HepG2 (cell line): ENCODE measurements around the gene PPP2R2B. TPM values are rescaled to one million over a fixed set of nuclear protein-coding genes. Genes with fewer than 3 reads are reported as not detected.

Source experiments
- ATAC-seq: fragments of 200-7000 bp; cut with Tn5 transposase; 3 replicates; pipeline ENCODE4 v1.9.1; 2020; ENCODE audit warnings: mild to moderate bottlenecking, moderate library complexity
- BruUV-seq: library from RNA; stranded (reverse); fragments of 400-500 nt; replicated peaks from 2 replicates; lab custom pipeline; 2021; lab: Mats Ljungman, UMichigan
- CTCF ChIA-PET: fragments of 300-600 bp; formaldehyde crosslinking; extraction: SDS; loops from one replicate; lab custom pipeline; 2021; ENCODE audit warnings: low total read pairs, inconsistent platforms, low intra/inter-chr PET ratio; lab: Yijun Ruan, JAX
- POLR2A ChIA-PET: fragments of 350-600 bp; sonication (Branson Sonifier 250); formaldehyde crosslinking; loops from one replicate; lab custom pipeline; 2020; ENCODE audit warnings: antibody characterized with exemption, inconsistent platforms; lab: Yijun Ruan, JAX
- DNase-seq: peaks from one replicate; pipeline ENCODE4 v3.0.0-alpha.2; 2015; ENCODE audit warnings: low spot score
- FAIRE-seq: peaks from 3 replicates; lab custom pipeline; 2011; peaks lifted over from hg19 to GRCh38; lab: Jason Lieb, UNC
- H2AFZ ChIP-seq: one replicate; pipeline ENCODE4 v1.6.1; 2011; ENCODE audit warnings: low read length, inconsistent platforms
- H3K27ac ChIP-seq: fragments of 300-600 bp; 3 replicates; pipeline ENCODE4 v1.8.0; 2011; ENCODE audit warnings: mixed run types, mild to moderate bottlenecking, mixed read lengths, low read length, inconsistent platforms; ENCODE audit not compliant: insufficient read depth; ENCODE audit errors: extremely low read length
- H3K27me3 ChIP-seq, 2 experiments: fragments of 200-600 bp in 1 of 2; 2 replicates in 1 of 2; 3 replicates in 1 of 2; pipeline versions ENCODE4 v1.6.0 to v1.8.0; 2011; ENCODE audit warnings: low read length in 2 of 2, mild to moderate bottlenecking in 2 of 2, moderate library complexity in 2 of 2, inconsistent platforms in 1 of 2; ENCODE audit not compliant: insufficient read depth in 2 of 2, control insufficient read depth in 1 of 2
- H3K36me3 ChIP-seq, 2 experiments: fragments of 200-600 bp in 1 of 2; replicated peaks in 1 of 2; 2 replicates in 1 of 2; 3 replicates in 1 of 2; pipeline versions ENCODE4 v1.5.1 to v1.8.0; 2011; ENCODE audit warnings: low read length in 2 of 2, inconsistent platforms in 1 of 2; ENCODE audit not compliant: insufficient read depth in 2 of 2, control insufficient read depth in 1 of 2
- H3K4me1 ChIP-seq: 2 replicates; pipeline ENCODE4 v1.5.1; 2012; ENCODE audit warnings: low read length, inconsistent platforms; ENCODE audit not compliant: insufficient read depth
- H3K4me2 ChIP-seq: 2 replicates; pipeline ENCODE4 v1.6.0; 2011; ENCODE audit warnings: low read depth, low read length, inconsistent platforms
- H3K4me3 ChIP-seq, 3 experiments: fragments of 200-600 bp in 1 of 3; sonication (generic), shearing (Covaris generic) in 1 of 3; replicated peaks in 1 of 3; 2 replicates each; pipeline ENCODE4 v1.5.1; 2011 to 2016; ENCODE audit warnings: low read length in 3 of 3, inconsistent platforms in 2 of 3, low read depth in 2 of 3, mild to moderate bottlenecking in 2 of 3, control low read depth in 1 of 3, mixed read lengths in 1 of 3; ENCODE audit not compliant: insufficient read depth in 1 of 3
- H3K79me2 ChIP-seq: one replicate; pipeline ENCODE4 v1.6.1; 2011; ENCODE audit warnings: low read length, inconsistent platforms; ENCODE audit not compliant: insufficient read depth
- H3K9ac ChIP-seq: 2 replicates; pipeline ENCODE4 v1.6.0; 2011; ENCODE audit warnings: mild to moderate bottlenecking, low read depth, low read length, inconsistent platforms; ENCODE audit not compliant: insufficient read depth
- H3K9me3 ChIP-seq: 2 replicates; pipeline ENCODE4 v1.5.1; 2012; ENCODE audit warnings: mild to moderate bottlenecking, low read length
- H4K20me1 ChIP-seq: 2 replicates; pipeline ENCODE4 v1.6.0; 2011; ENCODE audit warnings: inconsistent platforms, mild to moderate bottlenecking, low read length, moderate library complexity; ENCODE audit not compliant: insufficient read depth
- ARID2 ChIP-seq: sonication (generic); formaldehyde crosslinking; IDR thresholded peaks from 2 replicates; pipeline ENCODE4 v1.8.1; 2022; ENCODE audit warnings: mild to moderate bottlenecking, missing genetic modification reagents, borderline replicate concordance
- ATF6 ChIP-seq: sonication (generic); formaldehyde crosslinking; conservative IDR thresholded peaks from 2 replicates; pipeline ENCODE4 v1.4.0; 2020; ENCODE audit warnings: missing genetic modification reagents
- CBX2 ChIP-seq, 2 experiments: fragments of 200-600 bp in 1 of 2; sonication (generic); formaldehyde crosslinking in 1 of 2; IDR thresholded peaks; 2 replicates each; pipeline versions ENCODE4 v1.7.0 to v1.8.1; 2018 to 2022; ENCODE audit warnings: low read depth in 2 of 2, low read length in 1 of 2, mild to moderate bottlenecking in 1 of 2, missing genetic modification reagents in 1 of 2
- FOXK2 ChIP-seq: fragments of 450-650 bp; IDR thresholded peaks from 2 replicates; pipeline ENCODE4 v1.6.1; 2016
- KLF12 ChIP-seq: sonication (generic); formaldehyde crosslinking; IDR thresholded peaks from 2 replicates; pipeline ENCODE4 v1.4.0; 2020; ENCODE audit warnings: missing genetic modification reagents, borderline replicate concordance
- NFYB ChIP-seq: sonication (generic); formaldehyde crosslinking; IDR thresholded peaks from 2 replicates; pipeline ENCODE4 v1.4.0; 2020; ENCODE audit warnings: missing genetic modification reagents
- NONO ChIP-seq, 2 experiments: fragments of 450-650 bp in 1 of 2; sonication (generic) in 1 of 2; formaldehyde crosslinking in 1 of 2; IDR thresholded peaks in 1 of 2; conservative IDR thresholded peaks in 1 of 2; 2 replicates each; pipeline versions ENCODE4 v1.6.1 to v1.8.0; 2017 to 2022; ENCODE audit warnings: mild to moderate bottlenecking in 1 of 2, missing genetic modification reagents in 1 of 2, moderate library complexity in 1 of 2
- NPAS2 ChIP-seq: sonication (generic); formaldehyde crosslinking; IDR thresholded peaks from 2 replicates; pipeline ENCODE4 v1.8.0; 2022; ENCODE audit warnings: mild to moderate bottlenecking, missing genetic modification reagents, borderline replicate concordance
- NR2F2 ChIP-seq: IDR thresholded peaks from 2 replicates; pipeline ENCODE4 v1.6.1; 2012; ENCODE audit warnings: low read depth, inconsistent platforms, borderline replicate concordance
- POLR2A ChIP-seq, 2 experiments: IDR thresholded peaks; 2 replicates each; pipeline ENCODE4 v1.6.1; 2011; ENCODE audit warnings: low read depth in 2 of 2, low read length in 2 of 2, mild to moderate bottlenecking in 1 of 2, moderate library complexity in 1 of 2; ENCODE audit not compliant: insufficient read depth in 1 of 2
- SCMH1 ChIP-seq: sonication (generic); formaldehyde crosslinking; IDR thresholded peaks from 2 replicates; pipeline ENCODE4 v1.9.0; 2021; ENCODE audit warnings: missing genetic modification reagents, mild to moderate bottlenecking, borderline replicate concordance
- ZFP37 ChIP-seq: sonication (generic); formaldehyde crosslinking; IDR thresholded peaks from 2 replicates; pipeline ENCODE4 v1.4.0; 2020; ENCODE audit warnings: missing genetic modification reagents, borderline replicate concordance
- ZFY ChIP-seq: sonication (generic); formaldehyde crosslinking; IDR thresholded peaks from 2 replicates; pipeline ENCODE4 v1.4.0; 2020; ENCODE audit warnings: missing genetic modification reagents
- ZNF10 ChIP-seq: sonication (generic); formaldehyde crosslinking; IDR thresholded peaks from 2 replicates; pipeline ENCODE4 v1.4.0; 2020; ENCODE audit warnings: mild to moderate bottlenecking, low read depth, missing genetic modification reagents, borderline replicate concordance
- ZNF451 ChIP-seq: sonication (generic); formaldehyde crosslinking; IDR thresholded peaks from 2 replicates; pipeline ENCODE4 v1.5.0; 2020; ENCODE audit warnings: mild to moderate bottlenecking, missing genetic modification reagents
- ZNF547 ChIP-seq: sonication (generic); formaldehyde crosslinking; IDR thresholded peaks from 2 replicates; pipeline ENCODE4 v1.5.1; 2020; ENCODE audit warnings: mild to moderate bottlenecking, missing genetic modification reagents
- ZNF556 ChIP-seq: sonication (generic); formaldehyde crosslinking; IDR thresholded peaks from 2 replicates; pipeline ENCODE4 v1.4.0; 2020; ENCODE audit warnings: mild to moderate bottlenecking, missing genetic modification reagents, borderline replicate concordance
- ZNF605 ChIP-seq: sonication (generic); formaldehyde crosslinking; IDR thresholded peaks from 2 replicates; pipeline ENCODE4 v1.8.0; 2022; ENCODE audit warnings: mild to moderate bottlenecking, missing genetic modification reagents
- ZNF746 ChIP-seq: sonication (generic); formaldehyde crosslinking; IDR thresholded peaks from 2 replicates; pipeline ENCODE4 v1.8.0; 2022; ENCODE audit warnings: mild to moderate bottlenecking, missing genetic modification reagents
- ZSCAN25 ChIP-seq: sonication (generic); formaldehyde crosslinking; IDR thresholded peaks from 2 replicates; pipeline ENCODE4 v1.8.0; 2022; ENCODE audit warnings: mild to moderate bottlenecking, missing genetic modification reagents
- WGBS: methylation state at CpG from one replicate; pipeline ENCODE4 v1.1.6; 2017; ENCODE audit warnings: low lambda C conversion rate; 5-methylcytosine and 5-hydroxymethylcytosine counted together
- in situ Hi-C: cut with HindIII; loops from 2 replicates; pipeline ENCODE4 v1.10.0; 2017; ENCODE audit warnings: low pct_unique_long_range_greater_than_20kb; ENCODE audit not compliant: extremely low pct_ligation_motif_present
- intact Hi-C: fragments of 100-400 bp; cut with micrococcal nuclease; formaldehyde crosslinking; loops from one replicate; pipeline ENCODE4 v1.10.0; 2022; ENCODE audit not compliant: unreplicated experiment
- polyA plus RNA-seq, 8 experiments: library from polyadenylated mRNA; depleted of rRNA in 3 of 8; stranded (reverse) in 7 of 8; unstranded in 1 of 8; fragments of >200 nt; fragmentation: Illumina TruSeq in 4 of 8; extraction: Trizol in 4 of 8; gene quantifications; 2 replicates each; pipeline versions ENCODE4 v1.2.1 to v1.2.3, GENCODE V29; 2011 to 2016; ENCODE audit warnings: low read depth in 4 of 8, missing spikeins in 1 of 8, mixed read lengths in 1 of 8; ENCODE audit not compliant: insufficient read depth in 1 of 8
- total RNA-seq, 5 experiments: library from RNA; depleted of rRNA; stranded (reverse); fragments of >200 nt; fragmentation: Illumina TruSeq; extraction: Trizol; gene quantifications; 2 replicates each; pipeline ENCODE4 v1.2.3, GENCODE V29; 2016; ENCODE audit warnings: low read depth in 1 of 5
- TF ChIP-seq, protein P1 (sequence below): sonication (generic); formaldehyde crosslinking; IDR thresholded peaks from 2 replicates; pipeline ENCODE4 v1.4.0; 2020; ENCODE audit warnings: mild to moderate bottlenecking, missing genetic modification reagents

PPP2R2B gene
- total and polyA plus RNA-seq, 2 of the 13 experiments (the other 11 are each of a cell fraction or from before 2014, with no cell fraction given): not detected

DNA sequence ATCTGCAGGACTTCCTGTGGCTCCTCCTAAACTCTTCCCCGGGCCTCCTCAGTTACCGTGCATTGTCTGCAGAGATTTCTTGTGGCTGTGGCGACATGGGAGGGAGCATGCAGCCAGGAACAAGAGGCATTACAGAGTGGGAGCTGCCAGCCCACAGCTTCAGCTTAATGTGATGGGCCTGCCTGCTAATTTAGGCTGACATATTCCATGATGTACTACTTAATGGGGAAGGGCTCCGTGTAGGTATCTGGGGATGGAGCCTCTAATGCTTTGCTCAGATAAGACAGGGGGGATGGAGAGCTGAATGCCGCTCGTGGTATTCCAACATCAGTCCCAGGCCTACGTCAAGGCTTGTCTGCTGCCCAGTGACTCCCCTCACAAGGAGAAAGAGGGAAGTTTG is 225.0 kb downstream of the PPP2R2B start:
- no TSS peak for BruUV-seq
- CTCF ChIA-PET: no interaction called here

DNA sequence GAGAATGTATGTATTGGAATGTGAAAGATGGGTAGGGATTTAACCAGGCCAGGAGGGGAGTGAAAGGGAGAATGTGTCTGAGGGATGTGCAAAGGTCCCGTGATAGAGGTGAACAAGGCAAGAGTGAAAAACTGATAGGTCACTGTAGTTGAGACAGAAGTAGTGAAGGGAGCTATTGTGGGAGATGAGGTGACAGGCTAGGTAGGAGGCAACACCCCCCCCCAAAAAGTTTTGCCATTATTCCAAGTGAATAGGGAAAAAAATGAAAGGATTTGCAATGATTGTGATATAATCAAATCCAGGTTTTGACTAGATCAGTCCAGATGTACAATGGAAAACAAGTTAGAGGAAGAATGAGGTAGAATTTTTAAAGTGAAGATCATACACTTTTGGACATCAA is 226.0 kb downstream of the PPP2R2B start:
- Histone ChIP-seq H3K27ac (no peak overlapping the region), H3K4me1 (no peaks in the 10 kb centered on the region), H4K20me1 (no peaks in the 10 kb centered on the region), H3K4me2 (no peak overlapping the region), H2AFZ (no peak overlapping the region), H3K36me3 (no peaks in the 10 kb centered on the region), H3K79me2 (no peaks in the 10 kb centered on the region), H3K9ac (no peak overlapping the region), H3K9me3 (no peaks in the 10 kb centered on the region), H3K4me3 (no peak overlapping the region), H3K27me3 (no peaks in the 10 kb centered on the region; a peak in 1 of 5 replicates)
- intact Hi-C loops: no loop called here
- DNase-seq (no peak), ATAC-seq (no peak), FAIRE-seq (no peak)
- in situ Hi-C loops: loop anchor here (10.0 to 25.0 kb wide), 2 partner anchors 312 to 535 kb away; no protein-coding TSS in a partner anchor
- POLR2A ChIA-PET: no interaction called here
- CTCF ChIA-PET: no interaction called here
- BruUV-seq: no TSS peak
- WGBS: 0% methylated on average over 1 of the region's 1 CpG
- TF ChIP-seq ATF6 (CRISPR knock-in tag) (no peak), ZNF746 (CRISPR knock-in tag) (no peak), FOXK2 (no peak), NFYB (CRISPR knock-in tag) (no peak), NPAS2 (CRISPR knock-in tag) (no peak), ZFP37 (CRISPR knock-in tag) (no peak), ZNF10 (CRISPR knock-in tag) (no peak), NONO (IDR thresholded peaks at IDR 0.05) (no peak), NONO (CRISPR knock-in tag; conservative IDR thresholded peaks at IDR 0.05) (no peak), POLR2A (IDR thresholded peaks at IDR 0.05; ENCODE audit: insufficient read depth in 1 of 2, low read depth in 2 of 2, low read length in 2 of 2) (no peak), ZNF451 (CRISPR knock-in tag) (no peak), ZNF605 (CRISPR knock-in tag) (no peak)

More for the DNA sequence above, 225.0 kb downstream of the PPP2R2B start:
- in situ Hi-C loops: loop anchor here (10.0 to 25.0 kb wide), 2 partner anchors 311 to 534 kb away; no protein-coding TSS in a partner anchor
- no peaks in the 10 kb centered on the region for H4K20me1 ChIP-seq
- H3K4me1 ChIP-seq: no peaks in the 10 kb centered on the region
- H3K9ac ChIP-seq: no peak overlapping the region
- no peak overlapping the region for H3K4me3 ChIP-seq
- POLR2A ChIA-PET: no interaction called here
- DNase-seq (no peak), ATAC-seq (no peak), FAIRE-seq (no peak)
- no peak overlapping the region for H2AFZ ChIP-seq
- H3K36me3 ChIP-seq: no peaks in the 10 kb centered on the region
- no peaks in the 10 kb centered on the region; a peak in 1 of 5 replicates for H3K27me3 ChIP-seq
- no peak overlapping the region for H3K4me2 ChIP-seq
- H3K9me3 ChIP-seq: no peaks in the 10 kb centered on the region
- TF ChIP-seq CBX2 (IDR thresholded peaks at IDR 0.05; ENCODE audit: low read depth, low read length): no peak
- TF ChIP-seq CBX2 (CRISPR knock-in tag; IDR thresholded peaks at IDR 0.05; ENCODE audit: low read depth): no peak
- no peak for TF ChIP-seq SCMH1 (CRISPR knock-in tag)
- TF ChIP-seq, protein P1, sequence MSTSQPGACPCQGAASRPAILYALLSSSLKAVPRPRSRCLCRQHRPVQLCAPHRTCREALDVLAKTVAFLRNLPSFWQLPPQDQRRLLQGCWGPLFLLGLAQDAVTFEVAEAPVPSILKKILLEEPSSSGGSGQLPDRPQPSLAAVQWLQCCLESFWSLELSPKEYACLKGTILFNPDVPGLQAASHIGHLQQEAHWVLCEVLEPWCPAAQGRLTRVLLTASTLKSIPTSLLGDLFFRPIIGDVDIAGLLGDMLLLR (CRISPR knock-in tag): no peak
- no peak for TF ChIP-seq ZNF556 (CRISPR knock-in tag)
- TF ChIP-seq ARID2 (CRISPR knock-in tag): no peak
- TF ChIP-seq NR2F2: no peak
- no peak for TF ChIP-seq KLF12 (CRISPR knock-in tag)
- TF ChIP-seq ZSCAN25 (CRISPR knock-in tag): no peak
- TF ChIP-seq ZNF547 (CRISPR knock-in tag): no peak
- no peak for TF ChIP-seq ZFY
- no peaks in the 10 kb centered on the region for H3K79me2 ChIP-seq
- intact Hi-C loops: no loop called here
- 6% methylated on average over 7 of the region's 7 CpGs for WGBS
- no peak overlapping the region for H3K27ac ChIP-seq
